COR-L47 (cell line): ENCODE data around the gene DLG2.
A peak's percentile ranks its signal among the peaks of the same experiment; 100 is the strongest.
"Not testable (repeated sequence)": the region's sequence is repeated elsewhere in the genome, so short reads cannot be mapped to it uniquely, and the experiment has no call there.

Source experiments
- DNase-seq: peaks from one replicate; lab custom pipeline; 2025; lab: John Stamatoyannopoulos, UW

DLG2 gene

DNA sequence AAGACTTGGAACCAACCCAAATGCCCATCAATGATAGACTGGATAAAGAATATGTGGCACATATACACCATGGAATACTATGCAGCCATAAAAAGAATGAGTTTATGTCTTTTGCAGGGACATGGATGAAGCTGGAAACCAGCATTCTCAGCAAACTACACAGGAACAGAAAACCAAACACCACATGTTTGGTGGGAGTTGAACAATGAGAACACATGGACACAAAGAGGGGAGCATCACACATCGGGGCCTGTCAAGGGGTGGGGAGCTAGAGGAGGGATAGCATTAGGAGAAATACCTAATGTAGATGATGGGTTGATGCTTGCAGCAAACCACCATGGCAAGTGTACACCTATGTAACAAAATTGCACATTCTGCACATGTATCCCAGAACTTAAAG lies 397.4 kb downstream of the DLG2 start:
- not testable (repeated sequence) for DNase-seq

- DNase-seq, result no peak
Observed at GRCh38 chr11:85196968-85197367, 430.2 kb downstream of the DLG2 start.

DNA sequence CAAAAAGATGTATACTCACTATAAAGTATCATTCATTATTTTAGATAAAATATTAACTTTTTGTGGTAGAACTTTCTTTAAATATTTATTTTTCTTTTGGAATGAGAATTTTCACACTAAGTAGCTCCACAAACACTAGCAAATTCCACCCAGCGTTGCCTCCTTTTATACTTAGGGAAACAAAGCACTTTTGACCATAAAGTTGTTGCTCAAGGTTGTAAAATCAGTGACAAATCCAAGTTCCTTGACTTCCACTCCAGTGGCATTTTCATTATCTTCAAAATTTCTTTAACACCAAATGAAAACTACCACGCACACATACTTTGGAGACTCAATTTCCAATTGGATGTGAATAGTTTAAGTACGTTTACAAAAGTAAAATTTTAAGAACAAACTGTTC lies 431.2 kb downstream of the DLG2 start:
- no peak for DNase-seq

GRCh38 chr11:85187992-85188391 lies 439.2 kb downstream of the DLG2 start:
- no peak for DNase-seq

DNA sequence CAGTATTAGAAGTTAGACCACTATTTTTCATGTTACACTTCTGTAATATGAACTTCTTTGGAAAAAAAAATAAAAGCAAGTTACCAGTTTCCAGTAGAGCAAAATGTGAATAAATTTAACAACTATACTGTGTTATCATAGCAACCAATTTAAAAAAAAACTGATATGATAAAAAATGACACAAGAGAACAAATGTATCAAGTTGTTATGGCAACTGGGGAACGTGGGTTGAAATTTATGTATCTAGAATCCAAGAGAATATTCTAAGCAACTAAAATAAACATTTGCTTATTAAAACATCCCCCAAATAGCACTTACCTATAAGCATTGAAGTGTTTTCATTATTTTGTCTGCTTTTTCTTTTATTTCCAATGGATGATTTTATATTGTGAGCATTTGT lies 442.4 kb downstream of the DLG2 start:
- DNase-seq, result no peak

GRCh38 chr11:85182441-85183387 lies 444.4 kb downstream of the DLG2 start:
- DNase-seq, result peak; percentile 70

DNA sequence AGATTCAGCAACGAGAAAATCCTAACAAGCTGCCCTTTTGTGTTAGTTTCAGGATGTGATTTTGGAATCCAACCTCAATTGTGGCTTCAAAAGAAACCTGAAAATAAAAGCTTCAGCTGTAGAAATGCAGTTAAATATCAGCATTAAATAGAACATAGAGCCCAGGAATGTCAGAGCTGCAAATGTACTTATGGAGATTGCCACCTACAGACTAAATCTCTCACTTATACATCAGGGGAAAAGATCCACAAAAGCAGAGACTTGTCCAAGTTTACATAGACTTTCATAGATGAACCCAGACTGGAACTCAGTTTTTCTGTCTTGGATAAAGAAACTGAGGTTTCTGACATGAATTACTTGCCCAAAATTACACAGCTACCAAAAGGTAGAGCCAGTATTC lies 446.6 kb downstream of the DLG2 start:
- DNase-seq, result no peak

DNA sequence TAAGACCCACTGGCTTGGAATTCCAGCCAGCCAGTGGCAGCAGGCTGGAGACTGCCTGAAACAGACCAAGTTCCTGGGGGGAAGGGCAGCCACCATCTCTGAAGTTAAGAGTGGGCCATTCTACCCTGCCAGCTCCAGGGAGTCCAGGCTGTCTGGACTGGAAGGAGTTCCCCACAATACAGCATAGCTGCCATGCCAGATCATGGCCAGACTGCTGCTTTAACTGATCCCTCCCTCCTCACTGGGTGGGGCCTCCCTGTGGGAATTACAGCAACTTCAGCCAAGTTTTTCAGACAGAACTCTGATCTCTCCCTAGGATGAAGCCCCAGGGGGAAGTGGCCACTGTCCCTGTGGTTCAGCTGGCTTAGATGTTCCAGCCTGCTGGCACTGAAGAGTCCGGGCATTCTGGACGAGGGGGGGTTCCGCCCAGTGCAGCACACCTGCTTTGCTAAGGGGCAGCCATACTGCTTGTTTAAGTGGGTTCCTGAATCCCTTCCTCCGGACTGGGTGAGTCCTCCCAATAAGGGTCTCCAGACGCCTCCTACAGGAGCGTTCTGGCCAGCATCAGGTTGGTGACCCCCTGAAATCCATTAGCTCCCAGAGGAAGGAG lies 455.4 kb downstream of the DLG2 start:
- DNase-seq, result no peak

DNA sequence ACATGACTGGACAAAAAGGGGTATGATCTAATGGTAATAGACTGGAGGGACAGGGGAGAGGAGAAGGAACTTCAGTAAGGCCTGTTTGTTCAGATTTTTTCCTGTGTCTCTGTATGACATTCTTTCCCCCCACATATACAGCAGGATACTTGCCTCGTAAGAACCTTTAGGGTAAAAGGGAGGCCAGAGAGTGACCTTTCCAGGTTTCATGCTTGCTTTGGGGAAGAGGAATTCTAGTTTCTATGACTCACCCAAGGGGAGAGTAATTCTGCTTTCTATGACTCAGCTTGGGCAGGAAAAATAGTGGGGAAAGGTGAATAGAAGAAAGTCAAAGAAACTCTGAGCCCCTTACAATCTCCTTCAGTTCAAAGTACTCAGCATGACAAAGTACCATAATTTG lies 457.0 kb downstream of the DLG2 start:
- DNase-seq, result no peak

GRCh38 chr11:85167471-85167870 lies 459.7 kb downstream of the DLG2 start:
- no peak for DNase-seq

- no peak for DNase-seq
Observed at GRCh38 chr11:85167038-85167437, 460.1 kb downstream of the DLG2 start.

DNA sequence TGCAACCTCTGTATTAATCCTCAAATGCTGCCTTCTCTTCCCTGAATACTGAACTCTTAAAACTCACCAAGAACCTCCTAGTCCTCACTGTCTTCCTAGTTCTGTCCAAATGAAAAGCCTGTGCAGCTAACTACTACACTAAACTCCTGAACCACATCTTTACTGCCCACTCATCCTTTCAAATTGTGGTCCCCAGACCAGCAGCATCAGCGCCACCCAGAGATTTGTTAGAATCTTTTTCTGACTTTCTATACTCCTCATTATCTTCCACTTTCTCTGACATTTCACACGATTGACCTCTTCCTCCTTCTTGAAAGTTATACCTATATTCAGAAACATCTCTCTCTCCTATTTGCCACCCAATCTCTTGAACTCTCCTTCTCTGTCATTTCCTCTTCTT lies 461.3 kb downstream of the DLG2 start:
- DNase-seq, result no peak

DNA sequence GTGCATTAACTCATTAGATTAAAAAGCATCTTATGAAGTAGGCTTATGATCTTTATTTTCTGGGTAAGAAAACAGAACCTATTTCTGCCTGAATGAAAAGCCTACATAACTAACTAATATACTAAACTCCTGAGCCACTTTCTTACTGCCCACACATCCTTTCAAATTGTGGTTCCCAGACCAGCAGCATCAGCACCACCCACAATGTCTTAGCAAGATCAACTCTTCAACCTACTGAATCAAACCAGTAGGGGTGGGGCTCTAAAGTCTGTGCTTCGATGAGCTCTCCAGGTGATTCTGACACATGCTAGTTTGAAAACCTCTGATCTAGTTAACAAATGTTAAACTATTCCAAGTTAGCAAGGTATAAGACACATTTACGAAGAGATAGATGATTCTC lies 462.4 kb downstream of the DLG2 start:
- DNase-seq, result no peak

DNA sequence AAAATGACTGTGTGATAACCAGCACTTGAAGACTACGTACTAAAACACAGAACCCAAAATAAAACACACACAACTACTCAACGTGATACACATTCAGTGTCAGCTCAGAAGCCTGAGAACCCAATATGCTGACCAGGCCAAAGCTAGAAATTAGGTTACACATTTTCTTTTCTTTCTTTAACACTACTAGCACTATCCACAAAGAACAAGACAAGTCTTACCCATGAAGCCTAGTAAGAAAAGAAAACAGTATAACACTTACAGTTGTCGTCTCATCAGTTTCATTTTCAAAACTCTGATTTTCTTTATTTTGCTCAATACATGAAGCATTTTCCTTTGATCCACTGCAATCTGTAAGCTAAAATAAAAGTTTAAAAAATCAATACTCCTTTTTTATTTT lies 472.9 kb downstream of the DLG2 start:
- DNase-seq, result no peak

DNA sequence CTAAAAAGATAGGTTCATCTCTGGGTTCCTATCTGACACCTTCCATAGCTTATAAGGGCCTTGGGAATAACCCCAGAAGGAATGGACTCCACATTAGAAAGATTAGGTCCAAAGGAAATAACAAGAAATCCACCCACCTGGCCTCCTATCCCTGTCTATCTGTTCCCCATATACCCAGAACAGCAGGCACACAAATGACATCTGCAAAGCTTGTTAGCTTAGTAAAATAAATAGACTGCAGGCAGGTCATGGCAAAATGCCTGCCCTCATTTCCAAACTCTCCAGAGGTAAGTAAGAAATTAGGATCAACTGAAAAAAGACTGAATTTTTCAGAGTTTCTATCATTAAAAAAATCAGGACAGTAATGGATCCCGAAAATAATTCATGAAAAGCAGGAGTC lies 489.5 kb downstream of the DLG2 start:
- DNase-seq, result peak; percentile 2

DNA sequence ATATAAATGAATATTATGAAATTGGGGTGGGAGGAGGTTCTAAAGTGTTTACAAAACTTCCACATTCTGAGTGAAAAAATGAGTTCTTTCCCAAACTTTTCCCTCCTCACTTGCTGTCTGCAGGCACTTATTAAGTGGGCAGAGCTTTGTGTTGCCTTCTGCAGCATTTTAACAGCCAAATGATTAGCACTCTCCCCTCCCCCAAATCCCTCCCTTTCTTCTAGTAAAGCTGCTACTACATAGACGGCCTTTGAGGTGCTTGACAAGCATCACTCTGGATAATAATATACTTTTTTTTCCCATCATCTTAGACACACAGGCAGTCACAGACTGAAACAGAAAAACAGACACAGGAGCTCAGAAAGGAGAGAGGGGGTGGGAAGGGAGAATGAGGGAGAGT lies 493.5 kb downstream of the DLG2 start:
- DNase-seq, result no peak

- no peak for DNase-seq
Observed at GRCh38 chr11:85132851-85133585, 494.1 kb downstream of the DLG2 start.

DNA sequence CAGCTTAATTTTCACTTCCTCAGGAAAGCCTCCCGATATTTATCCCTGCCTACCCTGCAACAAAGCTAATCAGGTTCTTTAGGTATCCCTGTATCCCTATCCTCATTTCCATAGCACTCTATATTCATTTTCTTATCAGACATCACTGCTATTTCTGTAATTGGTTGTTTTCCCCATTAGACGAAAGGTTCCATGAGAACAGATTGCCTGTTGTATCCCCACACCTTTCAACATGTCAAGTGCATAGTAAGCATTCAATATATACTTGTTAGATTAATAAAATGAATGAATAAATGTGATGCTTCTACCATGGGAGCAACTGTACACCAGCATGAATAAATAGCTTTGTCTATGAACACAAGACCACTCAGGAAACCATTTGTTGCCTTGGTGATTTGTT lies 499.8 kb downstream of the DLG2 start:
- no peak for DNase-seq

GRCh38 chr11:85123752-85124231 lies 503.4 kb downstream of the DLG2 start:
- no peak for DNase-seq

GRCh38 chr11:85118151-85118550 lies 509.0 kb downstream of the DLG2 start:
- DNase-seq, result no peak

DNA sequence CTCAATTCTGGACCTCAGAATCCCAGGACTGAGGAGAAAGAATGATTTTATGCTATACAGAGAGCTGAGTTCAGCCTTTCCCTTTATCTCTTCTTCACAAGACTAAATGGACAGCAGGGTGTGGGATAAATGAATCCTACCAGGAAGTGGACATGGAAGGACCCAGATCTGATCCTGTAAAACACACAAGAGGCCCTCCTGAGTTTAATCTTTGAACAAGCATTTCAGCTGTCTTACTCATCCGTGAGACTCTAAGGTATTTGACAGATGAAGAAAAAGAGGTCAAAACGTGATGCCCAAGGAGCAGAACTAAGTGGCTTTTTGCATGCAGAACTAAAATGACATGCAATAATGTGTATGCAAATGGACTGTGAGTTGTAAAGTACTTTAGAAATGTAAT lies 511.3 kb downstream of the DLG2 start:
- DNase-seq, result no peak

DNA sequence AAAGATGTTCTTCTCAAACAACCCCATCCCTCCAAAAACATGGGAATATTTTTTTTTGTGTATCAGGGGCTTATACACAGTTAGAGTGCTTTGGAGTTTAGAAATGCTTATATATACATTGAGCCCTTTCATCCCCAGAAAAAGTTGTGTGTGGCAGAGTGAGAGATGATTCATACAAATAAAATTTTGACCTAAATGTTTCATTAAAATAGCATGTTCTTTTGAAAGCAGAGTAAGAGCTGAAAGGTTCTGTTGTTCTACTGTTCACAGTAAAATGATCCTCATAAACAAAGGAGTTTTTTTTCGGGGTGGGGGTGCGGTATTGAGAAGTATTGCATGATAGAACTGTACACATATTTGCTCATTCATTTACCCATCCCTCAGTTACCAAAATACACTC lies 512.4 kb downstream of the DLG2 start:
- DNase-seq, result no peak

- not testable (repeated sequence) for DNase-seq
Observed at GRCh38 chr11:85110246-85110645, 516.9 kb downstream of the DLG2 start.
